NB4 (cell line): ENCODE results near the gene SPRYD7.

Experiments
- MYC ChIP-seq: IDR thresholded peaks from 2 replicates; pipeline ENCODE4 v1.6.1; 2011; ENCODE audit warnings: low read depth, low read length
- POLR2A ChIP-seq: IDR thresholded peaks from 2 replicates; pipeline ENCODE4 v1.6.1; 2011; ENCODE audit warnings: mild to moderate bottlenecking; ENCODE audit not compliant: insufficient read length; ENCODE audit errors: extremely low read depth
- TF ChIP-seq, protein P1 (sequence below): IDR thresholded peaks from one replicate; pipeline ENCODE4 v1.5.1; 2012; ENCODE audit warnings: low read depth, low read length
- TF ChIP-seq, protein P2 (sequence below): IDR thresholded peaks from 2 replicates; pipeline ENCODE4 v1.6.1; 2011; ENCODE audit warnings: low read depth, low read length

DNA sequence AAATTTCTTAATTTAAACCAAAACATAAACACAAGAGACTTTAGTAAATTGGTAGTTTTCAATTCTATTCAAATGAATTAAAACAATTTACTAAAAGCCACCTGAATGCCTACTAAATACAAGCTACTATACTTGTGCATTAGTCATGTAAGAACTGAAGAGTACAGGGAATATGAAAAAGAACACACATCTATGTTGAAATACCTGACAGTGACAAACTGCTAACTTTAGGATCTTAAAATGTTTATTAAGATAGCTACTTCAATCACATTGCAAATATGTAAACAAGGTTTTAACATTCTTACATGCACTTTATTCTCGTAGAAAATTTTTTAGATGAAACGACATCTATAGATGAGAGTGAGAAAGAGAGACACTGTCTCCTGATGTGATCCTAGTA is 4.1 kb downstream of the SPRYD7 start:
- TF ChIP-seq POLR2A: no peak
- TF ChIP-seq, protein P1, sequence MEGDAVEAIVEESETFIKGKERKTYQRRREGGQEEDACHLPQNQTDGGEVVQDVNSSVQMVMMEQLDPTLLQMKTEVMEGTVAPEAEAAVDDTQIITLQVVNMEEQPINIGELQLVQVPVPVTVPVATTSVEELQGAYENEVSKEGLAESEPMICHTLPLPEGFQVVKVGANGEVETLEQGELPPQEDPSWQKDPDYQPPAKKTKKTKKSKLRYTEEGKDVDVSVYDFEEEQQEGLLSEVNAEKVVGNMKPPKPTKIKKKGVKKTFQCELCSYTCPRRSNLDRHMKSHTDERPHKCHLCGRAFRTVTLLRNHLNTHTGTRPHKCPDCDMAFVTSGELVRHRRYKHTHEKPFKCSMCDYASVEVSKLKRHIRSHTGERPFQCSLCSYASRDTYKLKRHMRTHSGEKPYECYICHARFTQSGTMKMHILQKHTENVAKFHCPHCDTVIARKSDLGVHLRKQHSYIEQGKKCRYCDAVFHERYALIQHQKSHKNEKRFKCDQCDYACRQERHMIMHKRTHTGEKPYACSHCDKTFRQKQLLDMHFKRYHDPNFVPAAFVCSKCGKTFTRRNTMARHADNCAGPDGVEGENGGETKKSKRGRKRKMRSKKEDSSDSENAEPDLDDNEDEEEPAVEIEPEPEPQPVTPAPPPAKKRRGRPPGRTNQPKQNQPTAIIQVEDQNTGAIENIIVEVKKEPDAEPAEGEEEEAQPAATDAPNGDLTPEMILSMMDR: no peak
- TF ChIP-seq MYC: no peak
- TF ChIP-seq, protein P2, sequence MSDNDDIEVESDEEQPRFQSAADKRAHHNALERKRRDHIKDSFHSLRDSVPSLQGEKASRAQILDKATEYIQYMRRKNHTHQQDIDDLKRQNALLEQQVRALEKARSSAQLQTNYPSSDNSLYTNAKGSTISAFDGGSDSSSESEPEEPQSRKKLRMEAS: no peak
